H9 (cell line): ENCODE measurements around the gene MBD3L1. TPM values are rescaled to one million over a fixed set of nuclear protein-coding genes. Genes with fewer than 3 reads are reported as not detected.

ENCODE experiments used
- DNase-seq: peaks from one replicate; pipeline ENCODE4 v3.0.0-alpha.2; 2017
- H2AFZ ChIP-seq: one replicate; pipeline ENCODE4 v1.6.1; 2013; ENCODE audit warnings: mild to moderate bottlenecking, low read length, control low read depth, moderate library complexity
- H2AK5ac ChIP-seq: 2 replicates; pipeline ENCODE4 v1.6.1; 2013; ENCODE audit warnings: low read length, control low read depth, mixed read lengths; ENCODE audit not compliant: insufficient read length
- H2BK120ac ChIP-seq: one replicate; pipeline ENCODE4 v1.6.1; 2013; ENCODE audit warnings: low read depth, mild to moderate bottlenecking, low read length, control low read depth, inconsistent platforms; ENCODE audit not compliant: poor library complexity, severe bottlenecking
- H2BK12ac ChIP-seq: 2 replicates; pipeline ENCODE4 v1.6.1; 2013; ENCODE audit warnings: low read length, control low read depth, mixed read lengths, low read depth; ENCODE audit not compliant: insufficient read length
- H2BK15ac ChIP-seq: 2 replicates; pipeline ENCODE4 v1.6.1; 2013; ENCODE audit warnings: low read depth, low read length, control low read depth
- H2BK20ac ChIP-seq: one replicate; pipeline ENCODE4 v1.6.1; 2013; ENCODE audit warnings: low read depth, mild to moderate bottlenecking, low read length, control low read depth, inconsistent platforms; ENCODE audit not compliant: poor library complexity, severe bottlenecking
- H2BK5ac ChIP-seq: 2 replicates; pipeline ENCODE4 v1.6.1; 2013; ENCODE audit warnings: low read length, control low read depth, mixed read lengths; ENCODE audit not compliant: insufficient read length
- H3K14ac ChIP-seq: 2 replicates; pipeline ENCODE4 v1.6.1; 2013; ENCODE audit warnings: low read length, control low read depth; ENCODE audit not compliant: insufficient read depth
- H3K18ac ChIP-seq: 2 replicates; pipeline ENCODE4 v1.6.1; 2013; ENCODE audit warnings: low read depth, mild to moderate bottlenecking, mixed read lengths, low read length, control low read depth; ENCODE audit not compliant: insufficient read length
- H3K23ac ChIP-seq: 2 replicates; pipeline ENCODE4 v1.6.1; 2013; ENCODE audit warnings: low read length, control low read depth, mixed read lengths, low read depth; ENCODE audit not compliant: insufficient read length
- H3K23me2 ChIP-seq: 2 replicates; pipeline ENCODE4 v1.6.1; 2013; ENCODE audit warnings: low read depth, mild to moderate bottlenecking, mixed read lengths, low read length, control low read depth; ENCODE audit not compliant: insufficient read length, poor library complexity, severe bottlenecking
- H3K27ac ChIP-seq: 2 replicates; pipeline ENCODE4 v1.5.1; 2013; ENCODE audit warnings: low read length, control low read depth, mixed read lengths, low read depth; ENCODE audit not compliant: insufficient read length
- H3K27me3 ChIP-seq: 2 replicates; pipeline ENCODE4 v1.6.1; 2013; ENCODE audit warnings: low read length, control low read depth, inconsistent platforms; ENCODE audit not compliant: insufficient read depth
- H3K4ac ChIP-seq: 2 replicates; pipeline ENCODE4 v1.6.1; 2013; ENCODE audit warnings: low read depth, mild to moderate bottlenecking, control low read depth, inconsistent platforms, low read length, moderate library complexity
- H3K4me1 ChIP-seq: 2 replicates; pipeline ENCODE4 v1.6.1; 2013; ENCODE audit warnings: low read length, control low read depth, inconsistent platforms; ENCODE audit not compliant: insufficient read depth
- H3K4me2 ChIP-seq: 2 replicates; pipeline ENCODE4 v1.6.1; 2013; ENCODE audit warnings: low read length, control low read depth, mixed read lengths; ENCODE audit not compliant: insufficient read length, insufficient read depth
- H3K56ac ChIP-seq: 2 replicates; pipeline ENCODE4 v1.6.1; 2013; ENCODE audit warnings: low read depth, mild to moderate bottlenecking, mixed read lengths, low read length, control low read depth; ENCODE audit not compliant: insufficient read length
- H3K79me1 ChIP-seq: 2 replicates; pipeline ENCODE4 v1.6.1; 2013; ENCODE audit warnings: low read depth, mild to moderate bottlenecking, moderate library complexity, low read length, control low read depth, inconsistent platforms; ENCODE audit not compliant: insufficient read depth, poor library complexity, severe bottlenecking
- H3K79me2 ChIP-seq: 2 replicates; pipeline ENCODE4 v1.6.1; 2013; ENCODE audit warnings: low read length, control low read depth, inconsistent platforms; ENCODE audit not compliant: insufficient read depth
- H3K9ac ChIP-seq: 2 replicates; pipeline ENCODE4 v1.6.1; 2013; ENCODE audit warnings: low read length, control low read depth, mixed read lengths; ENCODE audit not compliant: insufficient read length; ENCODE audit errors: extremely low read depth
- H3K9me3 ChIP-seq: one replicate; pipeline ENCODE4 v1.6.1; 2013; ENCODE audit warnings: low read depth, low read length, inconsistent platforms; ENCODE audit not compliant: control insufficient read depth
- H3T11ph ChIP-seq: one replicate; pipeline ENCODE4 v1.6.1; 2013; ENCODE audit warnings: mild to moderate bottlenecking, low read length, control low read depth, inconsistent platforms
- H4K20me1 ChIP-seq: one replicate; pipeline ENCODE4 v1.6.1; 2013; ENCODE audit not compliant: control insufficient read depth, insufficient read length, insufficient read depth
- H4K5ac ChIP-seq: 2 replicates; pipeline ENCODE4 v1.6.1; 2013; ENCODE audit warnings: low read depth, mild to moderate bottlenecking, mixed read lengths, low read length, control low read depth; ENCODE audit not compliant: insufficient read length
- H4K8ac ChIP-seq: replicated peaks from 2 replicates; pipeline ENCODE4 v1.6.1; 2013; ENCODE audit warnings: low read length, control low read depth, mixed read lengths, low read depth; ENCODE audit not compliant: insufficient read length
- H4K91ac ChIP-seq: 2 replicates; pipeline ENCODE4 v1.6.1; 2013; ENCODE audit warnings: low read depth, mild to moderate bottlenecking, moderate library complexity, mixed read lengths, low read length, control low read depth; ENCODE audit not compliant: insufficient read length
- H3K27ac Mint-ChIP-seq, 3 experiments: 2 replicates in 2 of 3; 3 replicates in 1 of 3; pipeline ENCODE4 v1.8.0; 2020 to 2021; ENCODE audit warnings: mixed read lengths in 3 of 3, mild to moderate bottlenecking in 1 of 3, moderate library complexity in 1 of 3
- H3K27me3 Mint-ChIP-seq: 2 replicates; pipeline ENCODE4 v1.8.0; 2021; ENCODE audit warnings: low read depth, mild to moderate bottlenecking, moderate library complexity, mixed read lengths
- H3K36me3 Mint-ChIP-seq, 3 experiments: 2 replicates in 2 of 3; 3 replicates in 1 of 3; pipeline ENCODE4 v1.8.0; 2020 to 2021; ENCODE audit warnings: low read depth in 3 of 3, mixed read lengths in 3 of 3; ENCODE audit not compliant: insufficient read depth in 1 of 3
- H3K4me1 Mint-ChIP-seq, 2 experiments: 2 replicates each; pipeline ENCODE4 v1.8.0; 2020; ENCODE audit warnings: mixed read lengths in 2 of 2
- H3K4me3 Mint-ChIP-seq, 2 experiments: 2 replicates in 1 of 2; 3 replicates in 1 of 2; pipeline ENCODE4 v1.8.0; 2020 to 2021; ENCODE audit warnings: mild to moderate bottlenecking in 2 of 2, mixed read lengths in 2 of 2, moderate library complexity in 1 of 2
- H3K9me3 Mint-ChIP-seq, 2 experiments: 2 replicates in 1 of 2; 3 replicates in 1 of 2; pipeline ENCODE4 v1.8.0; 2020; ENCODE audit warnings: mild to moderate bottlenecking in 2 of 2, mixed read lengths in 2 of 2, moderate library complexity in 1 of 2
- CTCF ChIP-seq: fragments of 200-600 bp; sonication (generic); conservative IDR thresholded peaks from 3 replicates; pipeline ENCODE4 v1.8.0; 2021; ENCODE audit warnings: antibody characterized with exemption, mild to moderate bottlenecking
- WGBS: extraction: QIAGEN DNeasy Blood & Tissue Kit; methylation state at CpG from one replicate; pipeline ENCODE4 v1.1.7; 2013; ENCODE audit warnings: missing lambda C conversion rate, low lambda C conversion rate, mixed read lengths; ENCODE audit not compliant: insufficient read length; ENCODE audit errors: extremely low coverage; 5-methylcytosine and 5-hydroxymethylcytosine counted together
- total RNA-seq: library from RNA; stranded (reverse); gene quantifications from 2 replicates; pipeline ENCODE4 v1.2.1, GENCODE V29; 2021

Gene MBD3L1
- total RNA-seq, 1 experiment from 2014 or later: not detected

- Mint-ChIP-seq H3K36me3 (peaks cover 7 to 45% (median 9%) of the 10 kb centered on the region in 3 experiments; a peak in 6 of 7 replicates), H3K9me3 (peaks cover 68 to 89% of the 10 kb centered on the region in 2 experiments), H3K27ac (no peak overlapping the region), H3K4me1 (no peaks in the 10 kb centered on the region), H3K4me3 (no peak overlapping the region), H3K27me3 (peaks cover 3% of the 10 kb centered on the region)
- H3K23me2 ChIP-seq: no peaks in the 10 kb centered on the region
- no peaks in the 10 kb centered on the region for H3K79me2 ChIP-seq
- H2BK20ac ChIP-seq: no peak overlapping the region
- H3K27ac ChIP-seq: no peak overlapping the region
- H3T11ph ChIP-seq: no peak overlapping the region
- H3K23ac ChIP-seq: no peak overlapping the region
- no peaks in the 10 kb centered on the region for H3K4me1 ChIP-seq
- no CpG with 5 or more reads among the region's 6 CpGs for WGBS
- no peak overlapping the region for H2BK15ac ChIP-seq
- TF ChIP-seq CTCF: no peak
- H2BK12ac ChIP-seq: no peak overlapping the region
- H4K91ac ChIP-seq: no peak overlapping the region
- peaks cover 69% of the 10 kb centered on the region for H3K9me3 ChIP-seq
- H3K18ac ChIP-seq: no peak overlapping the region
- no peak overlapping the region for H4K8ac ChIP-seq
- DNase-seq: no peak
- H2AK5ac ChIP-seq: no peak overlapping the region
- no peak overlapping the region for H3K14ac ChIP-seq
- no peak overlapping the region for H2AFZ ChIP-seq
- no peak overlapping the region for H3K56ac ChIP-seq
- no peak overlapping the region for H2BK5ac ChIP-seq
- H3K4me2 ChIP-seq: no peak overlapping the region
- H3K4ac ChIP-seq: no peak overlapping the region
- H3K79me1 ChIP-seq: no peaks in the 10 kb centered on the region
- H2BK120ac ChIP-seq: no peak overlapping the region
- no peaks in the 10 kb centered on the region for H4K20me1 ChIP-seq
- H4K5ac ChIP-seq: no peak overlapping the region
- H3K27me3 ChIP-seq: no peaks in the 10 kb centered on the region
- no peak overlapping the region for H3K9ac ChIP-seq
These were observed 45.9 kb downstream of the MBD3L1 start for GRCh38 chr19:8877854-8878705.
